G401.6 (cell line): ENCODE data around the gene RHBDL3.
"Not testable (repeated sequence)": the region's sequence is repeated elsewhere in the genome, so short reads cannot be mapped to it uniquely, and the experiment has no call there.

Experiments used
- FAIRE-seq: peaks from 2 replicates; lab custom pipeline; 2012; peaks lifted over from hg19 to GRCh38; lab: Jason Lieb, UNC

Gene RHBDL3

GRCh38 chr17:32265192-32265923 is at the start of gene RHBDL3:
RHBDL3 (plus strand) TSS chr17:32265832; CDS start chr17:32266190, 358 bp downstream.
- FAIRE-seq, result no peak

DNA sequence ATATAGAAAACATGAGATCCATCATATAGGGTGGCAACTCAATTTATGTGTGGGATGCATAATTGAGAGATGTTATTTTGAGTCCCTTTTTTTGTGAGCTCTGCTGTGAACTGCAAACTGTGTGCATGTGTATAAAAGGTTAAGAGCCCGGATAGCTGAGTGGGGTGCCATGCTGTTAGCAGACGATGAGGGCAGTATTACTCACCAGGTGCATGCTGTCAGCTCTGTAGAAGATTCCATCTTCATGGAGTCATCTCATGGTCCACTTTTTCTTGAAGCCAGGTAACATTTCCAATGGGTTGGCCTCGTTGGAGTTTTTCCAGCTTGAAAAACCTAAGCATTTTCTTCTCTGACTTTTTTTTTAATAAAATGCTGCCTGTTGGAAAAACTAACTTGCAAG is 43.0 kb upstream of the RHBDL3 start:
- no peak for FAIRE-seq

DNA sequence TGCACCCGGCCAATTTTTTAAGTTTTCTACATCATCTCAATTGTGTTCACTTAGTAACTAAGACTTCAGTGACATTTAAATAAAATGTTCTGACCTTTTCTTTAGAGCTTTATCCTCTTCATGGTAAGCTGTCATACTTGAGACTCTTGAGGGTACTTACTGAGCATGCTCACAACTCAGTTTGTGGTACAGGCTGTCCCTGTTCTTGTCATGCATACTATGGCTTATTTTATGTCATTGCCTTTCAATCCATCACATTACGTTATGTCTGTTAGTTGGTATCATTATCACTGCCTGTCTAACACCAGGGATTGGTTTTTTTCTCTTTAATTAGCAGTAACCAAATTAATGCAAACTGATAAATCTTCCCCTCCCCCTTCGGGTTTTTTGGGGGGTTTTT is 41.9 kb upstream of the RHBDL3 start:
- FAIRE-seq, result no peak

- FAIRE-seq, result no peak
These were observed 38.7 kb upstream of the RHBDL3 start for GRCh38 chr17:32226886-32227285.

DNA sequence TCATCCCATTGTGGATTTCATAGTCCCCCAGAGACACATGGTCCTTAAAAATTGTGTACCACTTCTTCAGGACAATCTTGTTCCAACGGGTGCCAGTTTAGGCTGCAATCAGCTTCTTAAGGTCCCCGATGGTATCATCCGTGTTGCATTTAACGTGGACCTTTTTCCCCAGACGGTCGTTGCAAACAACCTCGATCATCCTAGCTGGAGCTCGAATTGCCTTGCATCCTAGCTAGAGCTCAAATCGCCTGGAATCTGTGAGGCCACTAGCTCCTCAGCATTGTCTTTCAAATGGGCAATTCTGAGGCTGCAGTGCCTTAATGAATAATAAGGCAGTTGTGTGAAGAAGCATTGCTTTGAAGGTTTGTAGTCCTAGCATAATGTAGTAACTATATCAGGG is 37.7 kb upstream of the RHBDL3 start:
- no peak for FAIRE-seq

DNA sequence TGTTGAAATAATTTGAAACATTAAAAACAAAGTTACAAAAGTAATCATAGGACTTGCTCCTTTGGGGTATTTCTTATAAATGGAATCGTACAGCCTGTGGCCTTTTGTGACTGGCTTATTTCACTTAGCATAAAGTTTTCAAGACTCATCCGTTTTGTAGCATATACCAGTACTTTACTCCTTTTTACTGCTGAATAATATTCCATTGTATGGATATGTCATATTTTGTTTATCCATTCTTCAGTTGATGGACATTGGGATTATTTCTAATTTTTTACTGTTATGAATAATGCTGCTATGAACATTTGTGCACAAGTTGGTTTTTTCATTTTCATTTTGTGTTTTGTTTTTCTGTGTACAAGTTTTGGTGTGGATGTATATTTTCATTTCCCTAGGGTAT is 30.0 kb upstream of the RHBDL3 start:
- no peak for FAIRE-seq

- no peak for FAIRE-seq
These were observed 26.2 kb upstream of the RHBDL3 start for GRCh38 chr17:32239456-32239855.

DNA sequence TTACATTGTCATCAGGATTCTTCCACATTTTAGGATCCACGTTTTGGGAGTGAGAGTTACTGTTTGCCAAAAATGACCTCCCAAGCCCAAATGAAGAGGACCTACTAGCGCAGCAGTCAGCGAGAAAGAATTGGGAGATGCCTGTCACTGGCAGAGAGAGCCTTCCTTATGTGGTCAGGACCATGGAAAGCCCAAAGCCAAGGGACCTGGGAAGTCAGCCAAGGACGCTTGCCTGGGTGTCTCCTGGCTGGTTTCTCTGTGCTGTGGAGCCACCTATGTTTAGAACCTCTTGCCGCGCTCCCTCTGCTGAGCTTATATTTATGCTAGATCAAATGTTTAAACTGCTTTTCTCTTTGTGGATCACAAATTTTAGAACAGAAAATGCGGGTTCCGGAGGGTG is 24.9 kb upstream of the RHBDL3 start:
- FAIRE-seq, result no peak

GRCh38 chr17:32241640-32242039 is 24.0 kb upstream of the RHBDL3 start:
- FAIRE-seq, result no peak

DNA sequence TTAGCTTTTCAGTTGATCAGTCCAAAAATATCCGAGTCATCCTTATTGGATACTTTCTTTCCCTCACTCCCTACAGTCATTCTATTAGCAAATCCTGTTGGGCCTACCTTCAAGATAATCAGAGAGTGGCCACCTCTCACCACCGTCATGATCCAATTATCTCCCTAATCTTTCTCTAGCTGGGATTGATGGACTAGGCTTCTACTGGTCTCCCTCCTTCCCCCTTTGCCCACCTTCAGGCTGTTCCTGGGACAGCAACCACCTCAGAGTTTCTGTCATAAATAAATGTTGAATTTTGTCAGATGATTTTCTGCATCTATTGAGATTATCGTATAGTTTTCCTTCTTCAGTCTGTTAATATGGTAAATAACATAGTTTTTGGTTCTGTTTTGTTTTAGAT is 16.2 kb upstream of the RHBDL3 start:
- no peak for FAIRE-seq

DNA sequence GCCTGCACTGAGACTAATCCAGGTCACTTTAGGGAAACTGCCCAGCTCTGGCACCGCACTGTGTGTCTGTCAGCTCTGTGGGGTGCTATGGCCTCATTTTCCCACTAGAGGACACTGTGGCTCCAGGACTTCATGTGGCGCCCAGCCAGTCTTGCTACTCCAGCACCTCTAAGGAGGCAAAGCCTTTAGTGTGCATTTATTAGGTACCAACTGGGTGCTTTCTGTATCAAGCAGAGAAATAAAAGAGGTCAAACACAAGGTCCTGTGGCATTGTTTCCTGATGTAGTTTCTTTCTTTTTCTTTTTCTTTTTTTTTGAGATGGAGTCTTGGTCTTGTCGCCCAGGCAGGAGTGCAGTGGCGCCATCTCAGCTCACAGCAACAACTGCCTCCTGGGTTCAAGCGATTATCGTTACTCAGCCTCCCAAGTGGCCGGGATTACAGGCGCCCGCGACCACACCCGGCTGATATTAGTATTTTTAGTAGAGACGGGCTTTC is 12.5 kb upstream of the RHBDL3 start:
- peak; percentile 53 for FAIRE-seq

GRCh38 chr17:32256012-32256700 is 9.5 kb upstream of the RHBDL3 start:
- FAIRE-seq, result no peak

- no peak for FAIRE-seq
These were observed 9.0 kb upstream of the RHBDL3 start for GRCh38 chr17:32256701-32257019.

DNA sequence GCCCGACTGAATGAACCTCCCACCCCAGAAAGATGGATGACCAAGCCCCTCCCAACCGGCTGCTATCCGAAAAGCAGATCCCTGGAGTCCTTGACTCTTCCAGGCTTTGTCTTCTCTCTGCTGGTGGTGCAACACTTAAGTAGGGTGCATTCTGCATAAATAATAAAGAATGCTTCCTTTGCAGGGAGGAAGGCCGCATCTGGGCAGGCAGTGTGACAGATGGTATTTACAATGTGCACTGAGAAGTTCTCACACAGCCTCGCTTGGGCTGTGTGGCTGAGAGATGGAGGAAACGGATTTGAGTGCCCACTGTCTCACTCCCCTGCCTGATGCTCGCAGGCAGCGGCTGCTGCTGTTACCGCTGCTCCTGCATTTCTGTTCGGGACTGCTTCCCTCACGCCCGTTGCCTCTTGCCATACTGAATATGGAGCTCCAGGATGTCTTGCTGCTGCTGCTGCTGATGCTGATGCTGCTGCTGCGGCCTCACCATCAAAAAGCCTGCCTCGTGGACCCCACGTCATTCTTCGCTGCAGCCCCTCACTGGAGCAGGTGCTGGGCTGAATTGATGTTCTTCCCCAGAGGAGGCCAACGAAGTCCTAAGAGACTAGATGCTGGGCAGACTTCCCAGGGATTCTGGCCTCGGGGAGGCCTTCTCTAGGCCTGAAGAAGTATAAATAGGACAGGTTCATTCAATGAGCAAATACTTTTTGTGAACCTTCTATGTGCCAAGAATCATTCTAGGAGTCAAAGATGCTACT is 7.1 kb upstream of the RHBDL3 start:
- no peak for FAIRE-seq

GRCh38 chr17:32259586-32259985 is 6.0 kb upstream of the RHBDL3 start:
- FAIRE-seq, result no peak

- no peak for FAIRE-seq
These were observed 4.3 kb upstream of the RHBDL3 start for GRCh38 chr17:32261417-32261736.

GRCh38 chr17:32261936-32262510 is 3.6 kb upstream of the RHBDL3 start:
- FAIRE-seq, result no peak

DNA sequence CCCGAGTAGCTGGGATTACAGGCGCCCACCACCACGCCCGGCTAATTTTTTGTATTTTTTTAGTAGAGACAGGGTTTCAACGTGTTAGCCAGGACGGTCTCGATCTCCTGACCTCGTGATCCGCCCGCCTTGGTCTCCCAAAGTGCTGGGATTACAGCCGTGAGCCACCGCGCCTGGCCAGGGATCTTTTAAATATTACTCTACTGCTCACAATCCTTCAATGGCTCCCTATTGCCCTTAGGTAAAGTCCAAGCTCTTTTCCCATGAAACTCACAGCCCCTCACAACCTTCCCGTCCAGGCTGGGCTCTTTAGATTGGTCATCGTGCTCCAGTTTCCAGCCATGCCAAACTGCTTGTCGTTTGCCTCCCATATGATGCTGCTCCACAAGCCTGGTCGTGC is 2.1 kb upstream of the RHBDL3 start:
- not testable (repeated sequence) for FAIRE-seq

- no peak for FAIRE-seq
These were observed 1.4 kb upstream of the RHBDL3 start for GRCh38 chr17:32264140-32264799.

DNA sequence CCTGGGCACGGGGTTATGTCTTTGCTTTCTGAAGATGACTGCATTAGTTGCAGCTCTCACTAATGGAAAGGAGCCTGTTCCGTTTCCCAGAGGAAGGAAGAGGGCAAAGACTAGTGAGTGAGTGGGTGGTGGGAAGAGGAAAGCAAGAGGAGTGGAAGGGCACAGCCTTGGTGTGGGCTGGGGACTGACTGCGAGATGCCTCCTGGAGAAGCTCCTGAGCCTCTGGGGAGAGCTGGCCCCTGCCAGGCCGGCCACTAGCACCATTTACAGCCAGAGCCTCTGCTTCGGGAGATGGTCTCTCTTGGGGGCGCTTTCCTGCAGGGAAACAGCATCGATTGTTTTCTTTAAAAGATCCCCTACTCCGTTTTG is 825 bp upstream of the RHBDL3 start:
- no peak for FAIRE-seq

GRCh38 chr17:32266051-32266388 is 388 bp downstream of the RHBDL3 start:
- no peak for FAIRE-seq

DNA sequence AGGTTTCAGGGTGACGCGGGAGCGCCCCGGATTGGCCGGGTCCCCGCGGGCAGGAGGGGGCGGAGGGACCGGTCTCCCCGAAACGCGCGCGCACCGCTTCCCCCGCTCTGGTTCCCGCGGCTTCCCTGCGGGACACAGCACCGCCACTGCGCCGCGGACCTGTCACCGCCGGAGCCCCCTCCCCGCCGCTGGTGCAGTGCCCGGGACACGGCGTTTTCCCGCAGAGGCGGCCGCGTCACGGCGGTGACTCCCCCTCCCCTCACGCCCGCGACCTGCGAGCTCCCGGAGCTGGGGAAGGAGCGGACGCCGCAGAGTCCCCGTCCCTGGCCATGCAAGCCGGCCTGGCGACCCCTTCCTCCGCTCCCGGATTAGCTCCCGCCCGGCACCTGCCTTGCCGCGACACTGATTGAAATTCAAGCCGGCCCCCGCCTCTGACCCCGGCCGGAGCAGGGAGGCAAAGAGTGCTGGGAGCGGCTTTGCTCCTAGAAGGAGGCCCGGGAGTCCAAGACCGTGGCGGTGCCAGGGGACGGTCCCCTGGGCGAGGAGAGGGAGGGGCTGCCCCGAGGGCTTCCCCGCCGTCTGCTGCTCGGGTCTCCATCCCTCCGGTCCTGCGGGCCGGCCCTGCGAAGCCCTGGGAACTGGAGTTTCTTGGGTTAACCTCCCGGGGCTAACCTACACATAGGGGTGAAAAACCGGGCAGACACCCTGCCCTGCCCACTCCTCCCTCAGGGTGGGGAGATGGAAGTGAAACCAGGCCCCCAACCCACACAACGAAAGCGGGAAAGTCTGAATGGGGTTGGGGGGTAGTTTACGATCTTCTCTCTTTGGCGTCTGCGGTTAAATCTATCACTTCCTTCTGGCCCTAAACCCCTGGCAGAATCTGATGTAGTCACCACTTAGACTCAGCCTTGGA is 1.0 kb downstream of the RHBDL3 start:
- no peak for FAIRE-seq
